ENCODE results near the gene TBC1D14.

The TBC1D14 gene

GRCh38 chr4:7041246-7041645 lies 131.6 kb downstream of the TBC1D14 start:
- ChIA-PET POLR2A (no interaction called here), CTCF (interaction anchor here (1.2 to 7.1 kb wide), 8 partner anchors 10 to 67 kb away, joined by 3 to 115 read pairs (median 17); partner anchors contain the start of gene GRPEL1)
- no peak for DNase-seq (ENCODE audit: extremely low spot score)

GRCh38 chr4:7041801-7042502 lies 132.3 kb downstream of the TBC1D14 start:
- CTCF ChIA-PET, result interaction anchor here (0.9 to 7.1 kb wide), 17 partner anchors 7 to 367 kb away, joined by 3 to 115 read pairs (median 6); partner anchors contain the start of gene GRPEL1
- POLR2A ChIA-PET, result no interaction called here
- no peak for DNase-seq (ENCODE audit: extremely low spot score)
- TF ChIP-seq CTCF (IDR thresholded peaks at IDR 0.05; ENCODE audit: control extremely low read depth, extremely low read depth, low read depth, missing control alignments), result no peak

More at GRCh38 chr4:7041246-7041645, 131.6 kb downstream of the TBC1D14 start:
- TF ChIP-seq CTCF (IDR thresholded peaks at IDR 0.05; ENCODE audit: control extremely low read depth, extremely low read depth, low read depth, missing control alignments), result no peak

- peak; percentile 99 for DNase-seq (ENCODE audit: extremely low spot score)
- ChIA-PET CTCF (interaction anchor here (0.7 to 7.1 kb wide), 30 partner anchors 8 to 368 kb away, joined by 3 to 115 read pairs (median 6); partner anchors contain the start of genes GRPEL1 and TBC1D14), POLR2A (interaction anchor here (0.6 to 1.3 kb wide), 3 partner anchors 25 to 434 kb away, joined by 3 to 16 read pairs (median 5); partner anchors contain the start of gene GRPEL1)
- TF ChIP-seq CTCF (IDR thresholded peaks at IDR 0.05; ENCODE audit: control extremely low read depth, extremely low read depth, low read depth, missing control alignments), result peak; percentile 70
These were observed 133.1 kb downstream of the TBC1D14 start for GRCh38 chr4:7042503-7043283.

GRCh38 chr4:7043284-7044136 lies 133.9 kb downstream of the TBC1D14 start, which contains the start of gene TADA2B:
Gene TADA2B, plus strand, starts transcription at chr4:7043372. Its CDS starts 208 bp downstream, at chr4:7043580.
- DNase-seq (ENCODE audit: extremely low spot score), result no peak
- no peak for TF ChIP-seq CTCF (IDR thresholded peaks at IDR 0.05; ENCODE audit: control extremely low read depth, extremely low read depth, low read depth, missing control alignments)
- ChIA-PET POLR2A (interaction anchor here (0.6 to 1.3 kb wide), 4 partner anchors 24 to 435 kb away, joined by 3 to 16 read pairs (median 4); partner anchors contain the start of gene GRPEL1), CTCF (interaction anchor here (0.9 to 7.1 kb wide), 27 partner anchors 9 to 369 kb away, joined by 3 to 115 read pairs (median 6); partner anchors contain the start of genes GRPEL1 and TBC1D14)

- DNase-seq (ENCODE audit: extremely low spot score), result no peak
- CTCF ChIA-PET, result interaction anchor here (1.0 to 7.1 kb wide), 12 partner anchors 12 to 70 kb away, joined by 3 to 115 read pairs (median 11); partner anchors contain the start of gene GRPEL1
- TF ChIP-seq CTCF (IDR thresholded peaks at IDR 0.05; ENCODE audit: control extremely low read depth, extremely low read depth, low read depth, missing control alignments), result no peak
- POLR2A ChIA-PET, result interaction anchor here (1.1 to 1.3 kb wide), 2 partner anchors 24 to 27 kb away, joined by 3 read pairs; partner anchors contain the start of gene GRPEL1
These were observed 134.7 kb downstream of the TBC1D14 start for GRCh38 chr4:7044137-7044930.

All from GM10248 (cell line).